Measurements from ENCODE around the gene C16orf54.

DNA sequence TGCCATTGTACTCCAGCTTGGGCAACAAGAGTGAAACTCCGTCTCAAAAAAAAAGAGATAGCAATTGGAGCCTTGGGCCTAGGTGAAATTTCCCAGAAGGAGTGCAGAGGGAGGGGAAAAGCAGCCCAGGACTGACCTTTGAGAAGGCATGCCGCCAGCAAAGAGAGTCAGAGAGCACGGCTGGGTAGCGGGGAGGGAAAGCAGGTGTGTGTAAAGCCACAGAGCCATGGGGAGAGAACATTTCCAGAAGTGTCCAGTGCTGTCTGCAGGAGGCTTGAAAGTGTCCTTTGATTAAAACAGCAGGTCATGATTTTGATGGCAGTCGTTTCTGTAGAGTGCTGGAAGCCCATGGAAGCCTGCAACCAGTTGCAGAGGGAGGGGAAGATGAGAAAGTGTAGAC is 8.1 kb downstream of the C16orf54 start:
- TF ChIP-seq CTCF (IDR thresholded peaks at IDR 0.05) (no peak), POLR2A (IDR thresholded peaks at IDR 0.05) (no peak)

Measured in heart left ventricle (tissue), 13 donors.